GM18951 (cell line): ENCODE data around the gene NOC4L.
A peak's percentile ranks its signal among the peaks of the same experiment; 100 is the strongest.

ENCODE experiments used
- POLR2A ChIP-seq: IDR thresholded peaks from 4 replicates; pipeline ENCODE4 v1.6.1; 2011; ENCODE audit warnings: mild to moderate bottlenecking; ENCODE audit not compliant: insufficient read length, insufficient read depth; ENCODE audit errors: extremely low read depth
- in situ Hi-C: fragments of 300-500 bp; cut with MboI; formaldehyde crosslinking; loops from one replicate; pipeline ENCODE4 v1.12.0; 2022; ENCODE audit warnings: low sequenced_read_pairs, mixed read lengths, inconsistent platforms; ENCODE audit not compliant: unreplicated experiment

The NOC4L gene

DNA sequence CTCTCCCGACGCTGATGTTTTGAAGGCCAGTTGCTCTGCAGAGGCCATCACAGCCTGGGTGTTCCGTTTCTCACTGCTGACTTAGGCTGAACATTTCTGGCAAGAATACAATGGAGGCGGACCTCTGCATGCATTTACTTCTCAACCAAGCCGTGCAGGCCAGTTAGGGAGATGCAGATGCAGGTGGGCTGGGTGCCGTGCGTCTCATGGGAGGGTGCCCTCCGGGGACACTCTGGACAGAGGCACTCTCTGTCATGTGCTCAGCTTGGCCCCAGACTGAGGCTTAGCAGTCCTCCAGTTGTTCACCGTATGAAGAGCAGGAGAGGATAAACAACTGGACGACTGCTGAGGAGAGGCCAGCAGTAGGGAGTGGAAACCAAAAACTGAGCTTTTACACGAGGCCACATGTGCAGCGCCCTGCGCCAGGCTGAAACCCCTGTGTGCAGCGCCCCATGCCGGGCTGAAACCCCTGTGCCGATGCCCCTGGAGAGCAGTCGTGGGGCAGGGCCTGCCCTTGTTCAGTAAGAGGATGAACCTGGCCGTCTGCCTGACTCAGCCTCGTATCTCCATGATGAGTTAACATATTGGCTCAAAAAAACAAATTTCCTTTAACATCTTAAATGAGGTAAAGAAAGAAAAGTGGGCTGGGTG, 32.5 kb upstream of the NOC4L start:
- in situ Hi-C loops, result no loop called here
- no peak for TF ChIP-seq POLR2A

- in situ Hi-C loops, result no loop called here
- TF ChIP-seq POLR2A, result no peak
Observed at GRCh38 chr12:132114667-132115066, 29.6 kb upstream of the NOC4L start.

GRCh38 chr12:132115500-132115899, 28.8 kb upstream of the NOC4L start:
- no peak for TF ChIP-seq POLR2A
- in situ Hi-C loops, result no loop called here

DNA sequence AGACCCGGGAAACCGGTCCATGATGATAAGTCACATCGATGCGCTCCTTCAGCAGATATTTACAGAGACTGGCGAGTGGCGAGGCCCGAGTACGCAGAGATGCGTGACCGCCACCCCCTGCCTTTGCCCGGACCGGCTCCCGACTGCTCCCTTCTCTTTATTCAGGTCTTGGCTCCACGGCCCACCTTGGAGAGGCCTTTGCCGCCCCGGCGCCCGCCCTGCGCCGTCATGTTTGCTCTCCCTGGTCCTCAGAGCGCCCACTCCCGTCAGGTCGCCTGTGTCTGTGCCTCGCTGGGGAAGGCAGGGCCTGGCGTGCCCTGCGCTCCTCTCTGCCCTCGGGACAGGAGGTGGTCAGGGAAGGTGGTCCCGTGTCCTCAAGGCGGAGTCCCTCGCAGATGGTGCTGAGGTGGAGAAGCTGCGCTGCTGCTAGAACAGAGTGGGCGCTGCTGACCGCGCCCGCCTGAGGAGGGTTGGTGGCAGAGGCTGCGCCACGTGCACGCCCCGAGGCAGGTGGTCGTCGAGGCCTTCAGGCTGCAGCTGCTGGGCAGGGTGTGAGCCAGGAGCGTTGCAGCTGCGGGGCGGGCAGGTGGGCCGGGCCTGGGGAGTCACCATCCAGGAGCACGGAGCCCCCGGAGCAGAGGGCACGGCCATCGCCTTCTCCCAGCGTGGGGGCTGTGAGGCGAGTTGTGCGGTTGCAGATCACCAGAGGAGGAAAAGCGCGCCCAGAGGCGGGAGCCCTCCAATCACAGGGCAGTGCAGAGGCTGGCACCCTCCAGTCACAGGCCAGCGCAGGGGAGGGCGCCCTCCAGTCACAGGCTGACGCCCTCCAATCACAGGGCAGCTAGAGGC, 27.3 kb upstream of the NOC4L start:
- in situ Hi-C loops, result no loop called here
- no peak for TF ChIP-seq POLR2A

- in situ Hi-C loops, result no loop called here
- TF ChIP-seq POLR2A, result no peak
Observed at GRCh38 chr12:132117558-132117875, 26.7 kb upstream of the NOC4L start.

DNA sequence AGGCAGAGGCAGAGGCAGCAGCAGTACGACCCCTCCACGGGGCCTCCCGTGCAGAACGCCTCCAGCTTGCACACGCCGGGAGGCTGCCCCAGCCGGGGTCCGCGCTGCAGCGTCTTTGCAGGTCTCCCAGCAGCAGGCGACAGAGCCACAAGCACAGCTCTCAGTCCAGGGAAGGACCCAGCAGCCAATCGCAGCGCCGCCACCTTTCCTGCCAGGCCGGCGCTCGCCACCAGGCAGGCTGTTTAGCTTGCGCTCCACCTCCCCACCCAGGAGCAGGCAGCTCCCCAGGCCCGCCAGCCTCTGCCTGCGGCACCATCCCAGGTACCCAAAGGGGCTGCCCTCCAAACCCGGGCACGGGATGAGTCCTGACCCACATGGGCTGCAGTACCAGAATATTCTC, 25.4 kb upstream of the NOC4L start:
- in situ Hi-C loops, result no loop called here
- no peak for TF ChIP-seq POLR2A

DNA sequence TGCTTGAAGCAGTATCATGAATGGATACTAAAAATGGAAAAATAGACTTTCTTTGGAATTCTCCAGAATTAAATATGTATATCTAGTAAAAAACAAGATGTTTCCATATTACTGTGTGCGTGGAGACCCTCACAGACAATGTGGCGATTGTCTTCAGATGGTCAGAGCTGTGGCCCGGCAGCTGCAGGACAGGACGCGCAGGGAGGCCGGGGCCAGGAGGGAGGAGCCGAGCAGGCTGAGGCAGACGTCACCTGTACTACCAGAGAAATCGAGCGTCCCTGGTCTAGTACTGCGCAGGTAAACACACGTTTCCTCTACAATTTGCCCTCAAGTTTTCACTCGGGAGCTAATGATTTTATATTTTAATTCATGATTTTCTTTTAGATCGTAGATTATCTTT, 23.0 kb upstream of the NOC4L start:
- TF ChIP-seq POLR2A, result no peak
- in situ Hi-C loops, result no loop called here

DNA sequence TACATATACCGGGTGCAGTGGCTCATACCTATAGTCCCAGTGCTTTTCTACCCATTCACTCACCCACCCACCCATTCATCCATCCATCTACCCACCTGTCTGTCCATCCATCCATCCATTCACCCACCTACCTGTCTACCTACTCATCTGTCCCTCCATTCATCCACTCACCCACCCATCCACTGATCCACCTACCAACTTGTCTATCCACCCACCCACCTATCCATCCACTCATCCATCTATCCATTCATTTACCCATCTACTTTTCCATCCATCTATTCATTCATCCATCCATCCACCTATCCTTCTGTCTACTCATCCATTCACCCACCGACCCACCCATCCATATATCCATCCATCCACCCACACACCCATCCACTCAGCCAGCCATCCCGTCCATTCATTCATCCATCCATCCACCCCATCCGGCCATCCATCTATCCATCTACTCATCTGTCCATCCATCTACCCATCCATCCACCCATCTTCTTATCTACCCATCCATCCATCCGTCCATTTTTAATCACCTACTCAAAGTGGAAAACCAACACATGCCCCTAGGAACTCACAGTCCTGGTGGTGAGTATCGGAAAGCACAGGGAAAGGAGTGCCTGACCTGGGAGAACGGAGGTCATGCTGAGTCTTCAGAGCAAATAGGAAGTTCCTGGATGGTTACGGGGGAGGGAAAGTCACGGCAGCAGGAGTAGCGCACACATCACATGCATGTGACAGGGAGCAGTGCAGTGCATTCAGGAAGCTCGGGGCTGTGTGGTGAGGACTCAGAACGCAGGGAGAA, 20.1 kb upstream of the NOC4L start:
- no peak for TF ChIP-seq POLR2A
- in situ Hi-C loops, result no loop called here

DNA sequence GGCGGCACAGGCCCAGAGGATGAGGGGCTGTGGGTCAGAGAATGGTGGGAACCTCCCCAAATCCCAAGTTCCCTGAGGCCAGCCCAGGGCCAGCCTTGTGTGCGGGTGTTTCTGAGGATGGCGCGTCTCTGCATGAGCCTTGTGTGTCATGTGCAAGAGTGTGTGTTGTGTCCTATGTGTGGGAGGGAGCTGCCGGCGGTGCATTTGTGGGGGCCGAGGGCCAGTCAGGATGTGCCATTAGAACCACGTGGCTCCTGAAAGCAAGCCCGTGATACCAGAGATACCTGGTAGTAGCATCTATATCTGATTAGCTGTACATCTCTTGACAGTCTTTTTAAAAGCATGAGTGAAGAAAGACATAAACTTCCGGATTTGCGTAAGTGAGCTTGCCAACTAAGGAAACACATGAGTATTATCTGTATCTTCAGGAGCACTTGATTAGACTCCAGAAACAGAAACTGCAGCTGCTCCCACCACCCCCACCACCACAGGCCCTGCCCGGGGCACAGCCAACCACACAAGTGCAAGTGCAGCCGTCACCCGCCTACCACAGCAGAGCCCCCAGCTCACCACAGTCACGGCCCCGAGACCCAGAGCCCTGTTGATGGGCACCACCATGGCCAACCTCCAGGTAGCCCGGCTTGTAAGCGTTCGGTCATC, 19.4 kb upstream of the NOC4L start:
- in situ Hi-C loops, result no loop called here
- TF ChIP-seq POLR2A, result no peak

GRCh38 chr12:132125736-132126135, 18.5 kb upstream of the NOC4L start:
- in situ Hi-C loops, result no loop called here
- no peak for TF ChIP-seq POLR2A

DNA sequence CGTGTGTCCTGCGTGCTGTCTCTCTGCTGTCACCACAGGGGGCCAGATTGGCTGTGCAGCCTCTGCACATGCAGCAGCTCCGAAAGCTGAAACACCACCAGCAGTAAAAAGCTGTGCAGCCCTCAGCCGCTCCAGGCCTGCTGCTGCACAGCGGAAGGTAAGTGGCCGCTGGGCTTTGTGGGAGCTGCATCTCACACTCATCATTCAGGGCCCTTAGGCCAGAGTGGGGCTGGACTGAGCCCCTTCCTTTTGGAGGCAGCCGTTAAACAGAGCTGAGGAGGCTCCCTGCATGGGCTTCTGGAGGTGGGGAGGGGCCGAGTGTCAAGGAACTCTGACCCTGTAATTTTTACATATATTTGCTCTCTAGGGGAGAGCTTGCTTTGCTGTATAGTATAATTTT, 17.2 kb upstream of the NOC4L start:
- in situ Hi-C loops, result no loop called here

DNA sequence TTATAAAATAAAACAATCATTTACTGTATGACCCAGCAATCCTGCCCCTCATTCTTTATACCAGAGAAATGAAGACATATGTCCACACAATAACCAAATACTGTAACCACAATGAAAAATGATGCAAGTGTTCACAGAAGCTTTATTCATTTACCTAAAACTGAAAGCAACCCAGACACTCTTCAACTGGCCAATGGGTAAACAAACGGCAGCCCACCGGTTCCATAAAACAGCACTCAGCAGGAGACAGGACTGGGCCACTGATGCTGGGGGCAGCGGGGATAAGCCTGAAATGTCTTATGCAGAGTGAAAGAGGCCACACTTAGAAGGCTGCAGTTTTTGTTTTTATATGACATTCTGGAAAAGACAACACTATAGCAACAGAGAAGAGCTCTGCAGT, 15.2 kb upstream of the NOC4L start:
- TF ChIP-seq POLR2A, result no peak
- in situ Hi-C loops, result no loop called here

More for the DNA sequence above, 17.2 kb upstream of the NOC4L start:
- TF ChIP-seq POLR2A, result no peak

GRCh38 chr12:132130690-132131089, 13.6 kb upstream of the NOC4L start:
- peak; percentile 8 for TF ChIP-seq POLR2A
- in situ Hi-C loops, result no loop called here

DNA sequence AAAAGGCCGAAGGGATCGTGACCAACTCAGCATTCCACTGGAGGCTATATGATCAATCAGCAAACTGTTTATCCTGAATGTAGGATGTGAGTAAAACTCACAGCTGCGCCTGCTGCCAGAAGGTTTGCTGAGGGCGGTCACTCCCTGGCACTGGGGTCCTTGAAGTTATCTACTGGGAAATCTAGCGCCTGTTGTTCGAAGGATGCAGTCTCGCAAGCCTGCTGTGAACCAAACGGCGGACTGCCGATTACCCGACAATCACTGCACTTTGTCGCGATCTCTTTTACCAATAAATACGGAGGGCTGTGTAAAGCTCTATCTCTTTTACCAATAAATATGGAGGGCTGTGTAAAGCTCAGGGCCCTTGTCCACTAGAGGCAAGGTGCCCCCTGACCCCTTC, 13.0 kb upstream of the NOC4L start:
- no peak for TF ChIP-seq POLR2A
- in situ Hi-C loops, result no loop called here

DNA sequence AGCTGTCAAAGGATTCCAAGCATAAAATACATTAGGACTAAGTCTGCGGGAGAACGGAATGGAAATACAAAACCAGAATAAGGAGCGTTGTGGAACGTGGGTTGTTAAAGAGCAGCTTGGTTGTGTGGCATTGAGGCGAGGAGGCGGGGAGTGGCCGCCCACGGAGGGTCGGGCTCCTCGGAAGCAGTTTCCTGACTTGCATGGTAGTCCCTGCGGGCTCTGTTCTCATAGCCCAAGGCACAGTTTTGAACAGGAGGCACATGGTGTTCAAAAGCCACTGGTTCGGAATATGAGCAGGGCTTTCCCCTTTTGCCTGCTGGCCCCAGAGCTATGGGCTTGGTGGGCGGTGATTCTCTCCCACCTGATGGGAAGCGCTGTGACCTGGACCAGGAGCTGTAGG, 12.3 kb upstream of the NOC4L start:
- in situ Hi-C loops, result no loop called here
- no peak for TF ChIP-seq POLR2A
